SU-DHL-6 (cell line): Measurements from ENCODE around the gene LAMB4.

Experiments used
- EZH2phosphoT487 ChIP-seq: fragments of 200-600 bp; sonication (generic), shearing (Covaris generic); conservative IDR thresholded peaks from 2 replicates; pipeline ENCODE4 v1.6.1; 2018; ENCODE audit warnings: mild to moderate bottlenecking, antibody characterized with exemption, low read length, moderate library complexity, mixed read lengths
- TF ChIP-seq, protein P1 (sequence below): fragments of 200-600 bp; sonication (generic); IDR thresholded peaks from one replicate; pipeline ENCODE4 v1.5.1; 2017; ENCODE audit warnings: antibody characterized with exemption, mild to moderate bottlenecking, low read length, moderate library complexity; ENCODE audit not compliant: insufficient read depth, poor library complexity, severe bottlenecking

DNA sequence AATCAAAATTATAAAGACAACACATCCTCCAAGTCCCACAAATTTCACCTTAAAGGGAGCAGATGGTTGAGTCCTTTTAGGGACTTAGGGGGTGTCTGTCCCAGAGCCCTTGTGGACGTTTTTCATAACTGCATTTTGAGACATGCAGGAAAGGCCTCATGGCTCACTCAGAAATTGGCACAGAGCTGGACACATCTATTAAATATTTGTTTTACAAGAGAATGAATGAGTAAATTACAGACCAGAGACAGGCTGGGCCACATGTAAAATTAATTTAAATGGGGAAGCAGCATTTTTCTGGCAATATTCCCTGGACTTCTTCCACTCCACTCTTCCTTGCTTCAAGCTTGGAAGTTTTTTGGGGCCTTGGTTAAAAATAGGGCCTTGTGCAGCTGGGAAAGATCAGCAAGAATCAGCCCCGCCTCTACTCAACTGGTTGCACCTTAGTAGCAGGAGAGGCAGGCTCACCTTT, 147.2 kb downstream of the LAMB4 start:
- TF ChIP-seq, protein P1, sequence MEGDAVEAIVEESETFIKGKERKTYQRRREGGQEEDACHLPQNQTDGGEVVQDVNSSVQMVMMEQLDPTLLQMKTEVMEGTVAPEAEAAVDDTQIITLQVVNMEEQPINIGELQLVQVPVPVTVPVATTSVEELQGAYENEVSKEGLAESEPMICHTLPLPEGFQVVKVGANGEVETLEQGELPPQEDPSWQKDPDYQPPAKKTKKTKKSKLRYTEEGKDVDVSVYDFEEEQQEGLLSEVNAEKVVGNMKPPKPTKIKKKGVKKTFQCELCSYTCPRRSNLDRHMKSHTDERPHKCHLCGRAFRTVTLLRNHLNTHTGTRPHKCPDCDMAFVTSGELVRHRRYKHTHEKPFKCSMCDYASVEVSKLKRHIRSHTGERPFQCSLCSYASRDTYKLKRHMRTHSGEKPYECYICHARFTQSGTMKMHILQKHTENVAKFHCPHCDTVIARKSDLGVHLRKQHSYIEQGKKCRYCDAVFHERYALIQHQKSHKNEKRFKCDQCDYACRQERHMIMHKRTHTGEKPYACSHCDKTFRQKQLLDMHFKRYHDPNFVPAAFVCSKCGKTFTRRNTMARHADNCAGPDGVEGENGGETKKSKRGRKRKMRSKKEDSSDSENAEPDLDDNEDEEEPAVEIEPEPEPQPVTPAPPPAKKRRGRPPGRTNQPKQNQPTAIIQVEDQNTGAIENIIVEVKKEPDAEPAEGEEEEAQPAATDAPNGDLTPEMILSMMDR = no peak
- no peak for TF ChIP-seq EZH2phosphoT487
